ENCODE results near the gene REP15. TPM values are rescaled to one million over a fixed set of nuclear protein-coding genes. Genes with fewer than 3 reads are reported as not detected.
"Not testable (repeated sequence)": the region's sequence is repeated elsewhere in the genome, so short reads cannot be mapped to it uniquely, and the experiment has no call there.

REP15 gene
- total and polyA plus RNA-seq, 7 donors: 0.54 to 251 (median 1.7) TPM

DNA sequence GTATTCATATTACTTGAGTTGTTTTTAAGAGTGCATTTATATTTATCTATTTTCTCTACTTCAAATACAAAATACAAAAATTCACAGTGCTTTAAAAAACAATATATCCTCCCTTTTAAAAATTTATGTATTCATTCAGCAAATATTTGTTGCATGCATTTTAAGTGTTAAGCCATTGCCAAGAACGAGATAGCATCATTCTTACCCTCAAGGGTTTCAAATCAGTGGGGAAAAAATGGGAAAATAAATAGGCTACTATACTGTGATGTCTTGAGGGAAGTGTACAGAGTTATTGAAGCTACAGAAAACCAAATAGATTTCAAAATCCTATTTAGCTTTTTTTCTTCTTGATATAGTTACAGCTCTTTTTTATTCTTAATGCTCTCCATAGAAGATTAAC is 37.5 kb downstream of the REP15 start:
- H3K4me3 ChIP-seq: no peak overlapping the region
- DNase-seq: no peak
- TF ChIP-seq, protein P1, sequence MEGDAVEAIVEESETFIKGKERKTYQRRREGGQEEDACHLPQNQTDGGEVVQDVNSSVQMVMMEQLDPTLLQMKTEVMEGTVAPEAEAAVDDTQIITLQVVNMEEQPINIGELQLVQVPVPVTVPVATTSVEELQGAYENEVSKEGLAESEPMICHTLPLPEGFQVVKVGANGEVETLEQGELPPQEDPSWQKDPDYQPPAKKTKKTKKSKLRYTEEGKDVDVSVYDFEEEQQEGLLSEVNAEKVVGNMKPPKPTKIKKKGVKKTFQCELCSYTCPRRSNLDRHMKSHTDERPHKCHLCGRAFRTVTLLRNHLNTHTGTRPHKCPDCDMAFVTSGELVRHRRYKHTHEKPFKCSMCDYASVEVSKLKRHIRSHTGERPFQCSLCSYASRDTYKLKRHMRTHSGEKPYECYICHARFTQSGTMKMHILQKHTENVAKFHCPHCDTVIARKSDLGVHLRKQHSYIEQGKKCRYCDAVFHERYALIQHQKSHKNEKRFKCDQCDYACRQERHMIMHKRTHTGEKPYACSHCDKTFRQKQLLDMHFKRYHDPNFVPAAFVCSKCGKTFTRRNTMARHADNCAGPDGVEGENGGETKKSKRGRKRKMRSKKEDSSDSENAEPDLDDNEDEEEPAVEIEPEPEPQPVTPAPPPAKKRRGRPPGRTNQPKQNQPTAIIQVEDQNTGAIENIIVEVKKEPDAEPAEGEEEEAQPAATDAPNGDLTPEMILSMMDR (IDR thresholded peaks at IDR 0.05): no peak
- TF ChIP-seq POLR2AphosphoS5 (IDR thresholded peaks at IDR 0.05): no peak
- TF ChIP-seq POLR2A (IDR thresholded peaks at IDR 0.05): no peak
- no peak for TF ChIP-seq EP300 (IDR thresholded peaks at IDR 0.05)
- WGBS, 2 donors: 88 to 98% methylated on average over 1 of the region's 1 CpG
- H3K27ac ChIP-seq: no peak overlapping the region
- no peaks in the 10 kb centered on the region for H3K27me3 ChIP-seq
- H3K36me3 ChIP-seq: peaks cover 0 to 80% (median 4%) of the 10 kb centered on the region in 4 donors
- no peaks in the 10 kb centered on the region for H3K9me3 ChIP-seq
- intact Hi-C loops (cut with DNase I): loop anchor here (1.0 to 10.0 kb wide), 3 partner anchors 87 to 1141 kb away; no protein-coding TSS in a partner anchor
- no peaks in the 10 kb centered on the region for H3K4me1 ChIP-seq

GRCh38 chr12:27734321-27734720 is 38.1 kb downstream of the REP15 start:
- H3K36me3 ChIP-seq: peaks cover 0 to 81% (median 4%) of the 10 kb centered on the region in 4 donors
- H3K4me3 ChIP-seq, H3K9me3 ChIP-seq, DNase-seq, H3K27ac ChIP-seq, H3K27me3 ChIP-seq, H3K4me1 ChIP-seq: not testable (repeated sequence)
- intact Hi-C loops (cut with DNase I): loop anchor here (10.0 kb wide), 1 partner anchor 1140 kb away; no protein-coding TSS in a partner anchor
- WGBS, 2 donors: 94 to 96% methylated on average over 9 of the region's 9 CpGs

DNA sequence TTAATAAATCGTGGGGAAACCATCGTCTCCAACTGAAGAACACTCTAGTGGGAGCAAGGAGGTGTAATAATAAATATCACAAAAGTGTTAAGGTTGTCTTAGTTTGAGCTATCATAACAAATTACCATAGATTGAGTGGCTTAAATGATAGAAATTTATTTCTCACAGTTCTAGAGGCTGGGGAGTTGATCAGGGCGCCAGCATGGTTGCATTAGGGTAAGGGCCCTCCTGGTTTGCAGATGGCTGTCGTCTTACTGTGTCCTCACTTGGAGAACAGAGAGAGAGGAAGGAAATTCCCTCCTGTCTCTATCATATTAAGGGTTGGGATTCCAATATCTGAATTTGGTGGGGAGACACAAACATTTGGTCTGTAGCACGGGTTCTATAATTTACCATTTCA is 47.4 kb downstream of the REP15 start:
- DNase-seq: no peak
- Histone ChIP-seq H3K4me1 (peaks cover 0 to 19% (median 15%) of the 10 kb centered on the region in 4 donors), H3K4me3 (no peak overlapping the region), H3K27ac (no peak overlapping the region), H3K36me3 (peaks cover 0 to 56% (median 0%) of the 10 kb centered on the region in 4 donors), H3K27me3 (no peaks in the 10 kb centered on the region), H3K9me3 (no peaks in the 10 kb centered on the region)
- TF ChIP-seq EP300 (IDR thresholded peaks at IDR 0.05) (no peak), POLR2A (IDR thresholded peaks at IDR 0.05) (no peak), POLR2AphosphoS5 (IDR thresholded peaks at IDR 0.05) (no peak)
- TF ChIP-seq, protein P1 (IDR thresholded peaks at IDR 0.05): no peak
- intact Hi-C loops (cut with DNase I): no loop called here
- 95 to 97% methylated on average over 5 of the region's 5 CpGs for WGBS, 2 donors

GRCh38 chr12:27745734-27746133 is 49.5 kb downstream of the REP15 start:
- H3K4me1 ChIP-seq: peaks cover 0 to 22% (median 18%) of the 10 kb centered on the region in 4 donors
- H3K4me3 ChIP-seq, H3K9me3 ChIP-seq, H3K27ac ChIP-seq, H3K27me3 ChIP-seq, DNase-seq: not testable (repeated sequence)
- WGBS, 2 donors: 68 to 79% methylated on average over 1 of the region's 1 CpG
- intact Hi-C loops (cut with DNase I): loop anchor here (5.0 kb wide), 1 partner anchor 77 kb away; no protein-coding TSS in a partner anchor
- H3K36me3 ChIP-seq: peaks cover 0 to 36% (median 0%) of the 10 kb centered on the region in 4 donors

Other genes with a start within 250 kb of the REP15 start
- gene SMCO2, start 249.7 kb upstream of the REP15 start, total RNA-seq: not detected
- under 1 TPM in 1 of 3 donors, not detected in 2; 0.15 TPM for gene SMCO2, start 249.7 kb upstream of the REP15 start, polyA plus RNA-seq
- 100 to 1,000 TPM in 1 of 4 donors, 10 to 100 TPM in 3; 65.3 to 101 (median 75.9) TPM for gene PPFIBP1, start 172.2 kb upstream of the REP15 start, total RNA-seq
- 10 to 100 TPM in 2 of 3 donors, 1 to 10 TPM in 1; 5.5 to 18.6 (median 14.0) TPM for gene PPFIBP1, start 172.2 kb upstream of the REP15 start, polyA plus RNA-seq
- gene MRPS35, start 14.4 kb downstream of the REP15 start, total RNA-seq: 10 to 100 TPM; 34.3 to 53.5 (median 46.9) TPM
- gene MRPS35, start 14.4 kb downstream of the REP15 start, polyA plus RNA-seq: 10 to 100 TPM; 62.5 to 98.3 (median 64.9) TPM
- 10 to 100 TPM; 60.7 to 78.1 (median 65.6) TPM for gene KLHL42, start 83.8 kb downstream of the REP15 start, total RNA-seq
- 10 to 100 TPM in 1 of 3 donors, 1 to 10 TPM in 2; 3.6 to 11.1 (median 7.2) TPM for gene KLHL42, start 83.8 kb downstream of the REP15 start, polyA plus RNA-seq
- not detected for gene MANSC4, start 83.8 kb downstream of the REP15 start, total RNA-seq
- not detected for gene MANSC4, start 83.8 kb downstream of the REP15 start, polyA plus RNA-seq

All from sigmoid colon (tissue), 7 donors.